ENCODE results near the gene NRG3. TPM values are rescaled to one million over a fixed set of nuclear protein-coding genes. Genes with fewer than 3 reads are reported as not detected.

Gene NRG3
- total RNA-seq, 1 experiment from 2014 or later = not detected

- Histone ChIP-seq H3K79me2 (ENCODE audit: insufficient read depth, low read length) (no peaks in the 10 kb centered on the region), H3K9me3 (ENCODE audit: control insufficient read depth in 1 of 2, insufficient read depth in 1 of 2, low read depth in 1 of 2, low read length in 2 of 2) (peaks cover 8 to 14% of the 10 kb centered on the region in 2 experiments; a peak in 3 of 4 replicates), H3K4me3 (replicated peaks in 1 of 2; ENCODE audit: low read depth in 1 of 2, low read length in 2 of 2) (no peak overlapping the region), H3K9ac (ENCODE audit: low read length) (no peak overlapping the region), H3K4me2 (ENCODE audit: low read length) (no peak overlapping the region), H2AFZ (ENCODE audit: low read depth, low read length, poor library complexity, severe bottlenecking) (no peak overlapping the region), H3K9me2 (ENCODE audit: insufficient read depth) (no peaks in the 10 kb centered on the region), H3K36me3 (ENCODE audit: control insufficient read depth in 1 of 2, insufficient read depth in 2 of 2, low read length in 2 of 2) (no peaks in the 10 kb centered on the region), H3K27me3 (ENCODE audit: insufficient read depth, low read length) (no peaks in the 10 kb centered on the region), H4K20me1 (ENCODE audit: insufficient read depth) (no peaks in the 10 kb centered on the region), H3K27ac (ENCODE audit: low read depth, low read length) (no peak overlapping the region), H3K4me1 (ENCODE audit: control insufficient read depth in 1 of 2, insufficient read depth in 2 of 2, low read length in 2 of 2) (no peaks in the 10 kb centered on the region)
- CTCF ChIA-PET = no interaction called here
- RAD21 ChIA-PET (ENCODE audit: low non-redundant PET in 1 of 2, low total read pairs in 2 of 2, uncharacterized antibody in 2 of 2, unreplicated experiment in 2 of 2) = no interaction called here
- no peak for ATAC-seq
- intact Hi-C loops (cut with micrococcal nuclease) = no loop called here
- DNase-seq (ENCODE audit: low read depth, low spot score) = no peak
- BruUV-seq (replicated peaks) = no TSS peak
- POLR2A ChIA-PET = no interaction called here
- TF ChIP-seq EZH2 (IDR thresholded peaks at IDR 0.05) (no peak), ZFX (IDR thresholded peaks at IDR 0.05) (no peak), TCF7L2 (IDR thresholded peaks at IDR 0.05; ENCODE audit: borderline replicate concordance, extremely low read depth, insufficient read depth, insufficient read length) (no peak), POLR2AphosphoS5 (IDR thresholded peaks at IDR 0.05; ENCODE audit: low read depth, low read length) (no peak), FOSL1 (IDR thresholded peaks at IDR 0.05; ENCODE audit: low read depth) (no peak), MAX (IDR thresholded peaks at IDR 0.05) (no peak), ZNF274 (IDR thresholded peaks at IDR 0.05; ENCODE audit: low read depth, low read length) (no peak), REST (IDR thresholded peaks at IDR 0.05; ENCODE audit: low read depth) (no peak), JUND (IDR thresholded peaks at IDR 0.05) (no peak), CEBPB (IDR thresholded peaks at IDR 0.05; ENCODE audit: low read depth) (no peak), SIN3A (IDR thresholded peaks at IDR 0.05; ENCODE audit: low read depth) (no peak), RAD21 (IDR thresholded peaks at IDR 0.05; ENCODE audit: low read depth) (no peak), EZH2phosphoT487 (IDR thresholded peaks at IDR 0.05; ENCODE audit: borderline replicate concordance) (no peak), CTCF (IDR thresholded peaks at IDR 0.05 in 2 of 3, conservative IDR thresholded peaks at IDR 0.05 in 1 of 3; ENCODE audit: borderline replicate concordance in 1 of 3, insufficient read depth in 1 of 3, low read depth in 2 of 3, low read length in 2 of 3) (no peak), ELF1 (IDR thresholded peaks at IDR 0.05; ENCODE audit: borderline replicate concordance, low read depth) (no peak), POLR2A (IDR thresholded peaks at IDR 0.05; ENCODE audit: borderline replicate concordance, extremely low read depth, insufficient read depth, insufficient read length) (no peak)
- TF ChIP-seq, protein P1, sequence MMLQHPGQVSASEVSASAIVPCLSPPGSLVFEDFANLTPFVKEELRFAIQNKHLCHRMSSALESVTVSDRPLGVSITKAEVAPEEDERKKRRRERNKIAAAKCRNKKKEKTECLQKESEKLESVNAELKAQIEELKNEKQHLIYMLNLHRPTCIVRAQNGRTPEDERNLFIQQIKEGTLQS (IDR thresholded peaks at IDR 0.05) = no peak
- TF ChIP-seq, protein P2, sequence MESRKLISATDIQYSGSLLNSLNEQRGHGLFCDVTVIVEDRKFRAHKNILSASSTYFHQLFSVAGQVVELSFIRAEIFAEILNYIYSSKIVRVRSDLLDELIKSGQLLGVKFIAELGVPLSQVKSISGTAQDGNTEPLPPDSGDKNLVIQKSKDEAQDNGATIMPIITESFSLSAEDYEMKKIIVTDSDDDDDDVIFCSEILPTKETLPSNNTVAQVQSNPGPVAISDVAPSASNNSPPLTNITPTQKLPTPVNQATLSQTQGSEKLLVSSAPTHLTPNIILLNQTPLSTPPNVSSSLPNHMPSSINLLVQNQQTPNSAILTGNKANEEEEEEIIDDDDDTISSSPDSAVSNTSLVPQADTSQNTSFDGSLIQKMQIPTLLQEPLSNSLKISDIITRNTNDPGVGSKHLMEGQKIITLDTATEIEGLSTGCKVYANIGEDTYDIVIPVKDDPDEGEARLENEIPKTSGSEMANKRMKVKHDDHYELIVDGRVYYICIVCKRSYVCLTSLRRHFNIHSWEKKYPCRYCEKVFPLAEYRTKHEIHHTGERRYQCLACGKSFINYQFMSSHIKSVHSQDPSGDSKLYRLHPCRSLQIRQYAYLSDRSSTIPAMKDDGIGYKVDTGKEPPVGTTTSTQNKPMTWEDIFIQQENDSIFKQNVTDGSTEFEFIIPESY (IDR thresholded peaks at IDR 0.05; ENCODE audit: extremely low read depth, insufficient replicate concordance, low read length) = no peak
Measured at GRCh38 chr10:82213784-82214183, 338.8 kb downstream of the NRG3 start.
